HG02623 (cell line): ENCODE measurements around the gene FSTL3.

Experiments
- ATAC-seq: cut with Tn5 transposase; IDR thresholded peaks from one replicate; pipeline ENCODE4 v1.9.1; 2021; ENCODE audit warnings: moderate library complexity; ENCODE audit not compliant: unreplicated experiment

Gene FSTL3

GRCh38 chr19:732148-733069 is 56.2 kb downstream of the FSTL3 start:
- ATAC-seq, result no peak
